ENCODE data around the gene FYB1. TPM values are rescaled to one million over a fixed set of nuclear protein-coding genes. Genes with fewer than 3 reads are reported as not detected.

FYB1 gene
- total RNA-seq, 1 donor from 2014 or later, result 0.11 TPM

- peaks cover 22% of the 10 kb centered on the region for H3K4me1 Mint-ChIP-seq (ENCODE audit: low read depth, unreplicated experiment)
- FAIRE-seq, result no peak
- H3K4me1 ChIP-seq (ENCODE audit: insufficient read depth, low read length), result no peaks in the 10 kb centered on the region
- no peak overlapping the region for H2AFZ ChIP-seq (ENCODE audit: low read depth, low read length)
- no peak overlapping the region for H3K4me3 ChIP-seq (ENCODE audit: insufficient read depth, low read depth, low read length)
- H3K4me3 Mint-ChIP-seq (ENCODE audit: unreplicated experiment), result no peak overlapping the region
- no peaks in the 10 kb centered on the region for H4K20me1 ChIP-seq (ENCODE audit: insufficient read depth, low read length)
- H3K4me2 ChIP-seq (ENCODE audit: low read length), result no peak overlapping the region
- no peak overlapping the region for H3K27ac Mint-ChIP-seq (ENCODE audit: unreplicated experiment)
- no peaks in the 10 kb centered on the region for H3K27me3 ChIP-seq (ENCODE audit: insufficient read depth, low read length)
- H3K36me3 ChIP-seq (ENCODE audit: insufficient read depth, low read length), result no peaks in the 10 kb centered on the region
- H3K9me3 ChIP-seq (ENCODE audit: insufficient read depth, low read depth, low read length), result no peaks in the 10 kb centered on the region
- H3K9ac ChIP-seq (ENCODE audit: low read length), result no peak overlapping the region
- H3K36me3 Mint-ChIP-seq (ENCODE audit: low read depth, unreplicated experiment), result no peaks in the 10 kb centered on the region
- TF ChIP-seq EZH2 (IDR thresholded peaks at IDR 0.05; ENCODE audit: insufficient read depth, low read length) (no peak), CTCF (IDR thresholded peaks at IDR 0.05; ENCODE audit: insufficient read depth, low read depth, low read length) (no peak)
- H3K79me2 ChIP-seq (ENCODE audit: insufficient read depth, low read length), result no peaks in the 10 kb centered on the region
- peaks cover 4% of the 10 kb centered on the region for H3K9me3 Mint-ChIP-seq (ENCODE audit: unreplicated experiment)
- H3K27ac ChIP-seq (ENCODE audit: low read depth, low read length), result no peak overlapping the region
- DNase-seq (ENCODE audit: low read depth), result no peak
- H3K27me3 Mint-ChIP-seq (ENCODE audit: low read depth, unreplicated experiment), result no peaks in the 10 kb centered on the region
These were observed 42.4 kb downstream of the FYB1 start for GRCh38 chr5:39176759-39177630.

GRCh38 chr5:39175273-39175955 is 43.9 kb downstream of the FYB1 start:
- no peak overlapping the region for H2AFZ ChIP-seq (ENCODE audit: low read depth, low read length)
- FAIRE-seq, result no peak
- H3K36me3 Mint-ChIP-seq (ENCODE audit: low read depth, unreplicated experiment), result no peaks in the 10 kb centered on the region

More at GRCh38 chr5:39175273-39175955, 43.9 kb downstream of the FYB1 start:
- Histone ChIP-seq H3K36me3 (ENCODE audit: insufficient read depth, low read length) (no peaks in the 10 kb centered on the region), H3K27me3 (ENCODE audit: insufficient read depth, low read length) (no peaks in the 10 kb centered on the region), H3K9ac (ENCODE audit: low read length) (no peak overlapping the region), H4K20me1 (ENCODE audit: insufficient read depth, low read length) (no peaks in the 10 kb centered on the region), H3K4me2 (ENCODE audit: low read length) (no peak overlapping the region), H3K27ac (ENCODE audit: low read depth, low read length) (no peak overlapping the region), H3K4me3 (ENCODE audit: insufficient read depth, low read depth, low read length) (no peak overlapping the region), H3K9me3 (ENCODE audit: insufficient read depth, low read depth, low read length) (no peaks in the 10 kb centered on the region), H3K4me1 (ENCODE audit: insufficient read depth, low read length) (peaks cover 2% of the 10 kb centered on the region), H3K79me2 (ENCODE audit: insufficient read depth, low read length) (no peaks in the 10 kb centered on the region)
- H3K27me3 Mint-ChIP-seq (ENCODE audit: low read depth, unreplicated experiment), result no peaks in the 10 kb centered on the region
- H3K9me3 Mint-ChIP-seq (ENCODE audit: unreplicated experiment), result peaks cover 2% of the 10 kb centered on the region
- no peak for TF ChIP-seq EZH2 (IDR thresholded peaks at IDR 0.05; ENCODE audit: insufficient read depth, low read length)
- TF ChIP-seq CTCF (IDR thresholded peaks at IDR 0.05; ENCODE audit: insufficient read depth, low read depth, low read length), result no peak
- H3K4me1 Mint-ChIP-seq (ENCODE audit: low read depth, unreplicated experiment), result peaks cover 22% of the 10 kb centered on the region
- no peak overlapping the region for H3K27ac Mint-ChIP-seq (ENCODE audit: unreplicated experiment)
- DNase-seq (ENCODE audit: low read depth), result no peak
- H3K4me3 Mint-ChIP-seq (ENCODE audit: unreplicated experiment), result no peak overlapping the region
